ENCODE results near the gene NPTXR. TPM values are rescaled to one million over a fixed set of nuclear protein-coding genes. Genes with fewer than 3 reads are reported as not detected.

NPTXR gene
- polyA plus RNA-seq, 1 experiment = 1.7 TPM

- ChIA-PET CTCF (no interaction called here), POLR2A (no interaction called here)
- no peak for TF ChIP-seq CTCF (IDR thresholded peaks at IDR 0.05; ENCODE audit: low read depth, low read length)
- DNase-seq (ENCODE audit: low read depth, low spot score) = no peak
- Histone ChIP-seq H3K9me3 (ENCODE audit: control insufficient read depth, insufficient read depth, low read length) (no peaks in the 10 kb centered on the region), H3K4me3 (ENCODE audit: low read depth, low read length) (no peak overlapping the region), H3K27me3 (ENCODE audit: control insufficient read depth, insufficient read depth, low read length) (no peaks in the 10 kb centered on the region), H3K27ac (ENCODE audit: low read depth, low read length) (no peak overlapping the region)
Measured at GRCh38 chr22:38776086-38776485, 67.7 kb downstream of the NPTXR start.

- CTCF ChIA-PET = no interaction called here
- POLR2A ChIA-PET = no interaction called here
- no peak overlapping the region for H3K4me3 ChIP-seq (ENCODE audit: low read depth, low read length)
- H3K27me3 ChIP-seq (ENCODE audit: control insufficient read depth, insufficient read depth, low read length) = no peaks in the 10 kb centered on the region
- TF ChIP-seq CTCF (IDR thresholded peaks at IDR 0.05; ENCODE audit: low read depth, low read length) = no peak
- H3K9me3 ChIP-seq (ENCODE audit: control insufficient read depth, insufficient read depth, low read length) = no peaks in the 10 kb centered on the region
- no peak for DNase-seq (ENCODE audit: low read depth, low spot score)
- no peak overlapping the region for H3K27ac ChIP-seq (ENCODE audit: low read depth, low read length)
Measured at GRCh38 chr22:38775656-38776055, 68.2 kb downstream of the NPTXR start.

GRCh38 chr22:38774496-38775166 is 69.2 kb downstream of the NPTXR start:
- Histone ChIP-seq H3K27me3 (ENCODE audit: control insufficient read depth, insufficient read depth, low read length) (no peaks in the 10 kb centered on the region), H3K27ac (ENCODE audit: low read depth, low read length) (no peak overlapping the region), H3K4me3 (ENCODE audit: low read depth, low read length) (no peak overlapping the region), H3K9me3 (ENCODE audit: control insufficient read depth, insufficient read depth, low read length) (no peaks in the 10 kb centered on the region)
- DNase-seq (ENCODE audit: low read depth, low spot score) = no peak
- POLR2A ChIA-PET = no interaction called here
- CTCF ChIA-PET = no interaction called here
- TF ChIP-seq CTCF (IDR thresholded peaks at IDR 0.05; ENCODE audit: low read depth, low read length) = no peak

- Histone ChIP-seq H3K9me3 (ENCODE audit: control insufficient read depth, insufficient read depth, low read length) (no peaks in the 10 kb centered on the region), H3K27me3 (ENCODE audit: control insufficient read depth, insufficient read depth, low read length) (no peaks in the 10 kb centered on the region), H3K27ac (ENCODE audit: low read depth, low read length) (no peak overlapping the region), H3K4me3 (ENCODE audit: low read depth, low read length) (no peak overlapping the region)
- ChIA-PET POLR2A (no interaction called here), CTCF (no interaction called here)
- no peak for DNase-seq (ENCODE audit: low read depth, low spot score)
- TF ChIP-seq CTCF (IDR thresholded peaks at IDR 0.05; ENCODE audit: low read depth, low read length) = no peak
Measured at GRCh38 chr22:38773363-38773946, 70.4 kb downstream of the NPTXR start.

GRCh38 chr22:38772623-38772873 is 71.3 kb downstream of the NPTXR start:
- ChIA-PET POLR2A (no interaction called here), CTCF (no interaction called here)
- H3K27me3 ChIP-seq (ENCODE audit: control insufficient read depth, insufficient read depth, low read length) = no peaks in the 10 kb centered on the region
- no peak overlapping the region for H3K4me3 ChIP-seq (ENCODE audit: low read depth, low read length)
- TF ChIP-seq CTCF (IDR thresholded peaks at IDR 0.05; ENCODE audit: low read depth, low read length) = no peak
- no peak overlapping the region for H3K27ac ChIP-seq (ENCODE audit: low read depth, low read length)
- DNase-seq (ENCODE audit: low read depth, low spot score) = no peak
- no peaks in the 10 kb centered on the region for H3K9me3 ChIP-seq (ENCODE audit: control insufficient read depth, insufficient read depth, low read length)
